PC-3 (cell line): Measurements from ENCODE around the gene SUN1. TPM values are rescaled to one million over a fixed set of nuclear protein-coding genes. Genes with fewer than 3 reads are reported as not detected.

Experiments used
- ATAC-seq: fragments of 200-7000 bp; cut with Tn5 transposase; 2 replicates; pipeline ENCODE4 v1.9.1; 2020; ENCODE audit warnings: mild to moderate bottlenecking, moderate library complexity
- BruUV-seq: library from RNA; stranded (reverse); fragments of 400-500 nt; replicated peaks from 2 replicates; lab custom pipeline; 2021; lab: Mats Ljungman, UMichigan
- CTCF ChIA-PET: fragments of 300-600 bp; sonication (Branson Sonifier 250); formaldehyde crosslinking; loops from one replicate; lab custom pipeline; 2022; ENCODE audit warnings: antibody characterized with exemption; lab: Charles Lee
- POLR2A ChIA-PET: fragments of 300-600 bp; sonication (Branson Sonifier 250); formaldehyde crosslinking; loops from one replicate; lab custom pipeline; 2022; ENCODE audit warnings: antibody characterized with exemption; ENCODE audit not compliant: unreplicated experiment; lab: Charles Lee
- DNase-seq: peaks from one replicate; pipeline ENCODE4 v3.0.0-alpha.2; 2015
- H2AFZ ChIP-seq: fragments of 300-600 bp; sonication (generic); 2 replicates; pipeline ENCODE4 v1.6.0; 2016; ENCODE audit warnings: antibody characterized with exemption, low read length
- H3F3A ChIP-seq: fragments of 300-600 bp; sonication (generic); one replicate; pipeline ENCODE4 v1.6.0; 2017; ENCODE audit warnings: antibody characterized with exemption, low read length, control low read depth, mild to moderate bottlenecking; ENCODE audit not compliant: unreplicated experiment
- H3K27ac ChIP-seq: fragments of 300-600 bp; sonication (generic); 2 replicates; pipeline ENCODE4 v1.5.1; 2016; ENCODE audit warnings: mild to moderate bottlenecking, low read length
- H3K27me3 ChIP-seq: fragments of 300-600 bp; sonication (generic); 2 replicates; pipeline ENCODE4 v1.6.1; 2016; ENCODE audit warnings: low read length, mixed read lengths
- H3K36me3 ChIP-seq: fragments of 300-600 bp; sonication (generic); 2 replicates; pipeline ENCODE4 v1.6.1; 2016; ENCODE audit warnings: low read depth, mixed run types, low read length, mixed read lengths
- H3K4me1 ChIP-seq: fragments of 300-600 bp; sonication (generic); 2 replicates; pipeline ENCODE4 v1.5.1; 2016; ENCODE audit warnings: low read length; ENCODE audit not compliant: insufficient read depth
- H3K4me2 ChIP-seq: fragments of 300-600 bp; sonication (generic); 2 replicates; pipeline ENCODE4 v1.6.0; 2016; ENCODE audit warnings: low read length
- H3K4me3 ChIP-seq: fragments of 300-600 bp; sonication (generic); 2 replicates; pipeline ENCODE4 v1.5.1; 2016; ENCODE audit warnings: mild to moderate bottlenecking, low read length, mixed read lengths
- H3K79me2 ChIP-seq: fragments of 300-600 bp; sonication (generic); 2 replicates; pipeline ENCODE4 v1.6.1; 2017; ENCODE audit warnings: low read length, mixed read lengths
- H3K9ac ChIP-seq: fragments of 300-600 bp; sonication (generic); 2 replicates; pipeline ENCODE4 v1.6.0; 2016; ENCODE audit warnings: mild to moderate bottlenecking, low read length
- H3K9me2 ChIP-seq: fragments of 300-600 bp; sonication (generic); replicated peaks from 2 replicates; pipeline ENCODE4 v1.6.1; 2016; ENCODE audit warnings: mixed run types, low read length, mixed read lengths
- H3K9me3 ChIP-seq: fragments of 300-600 bp; sonication (generic); 2 replicates; pipeline ENCODE4 v1.6.1; 2016; ENCODE audit warnings: low read length, mixed read lengths
- H4K20me1 ChIP-seq: fragments of 300-600 bp; sonication (generic); 2 replicates; pipeline ENCODE4 v1.6.1; 2016; ENCODE audit warnings: low read length, mixed read lengths
- CTCF ChIP-seq: fragments of 300-600 bp; sonication (generic); conservative IDR thresholded peaks from 2 replicates; pipeline ENCODE4 v1.5.1; 2017; ENCODE audit warnings: antibody characterized with exemption, low read depth, mild to moderate bottlenecking, low read length
- EZH2 ChIP-seq: fragments of 300-600 bp; sonication (generic); IDR thresholded peaks from one replicate; pipeline ENCODE4 v1.6.1; 2017; ENCODE audit warnings: antibody characterized with exemption, mild to moderate bottlenecking, low read length; ENCODE audit not compliant: unreplicated experiment
- EZH2phosphoT487 ChIP-seq: fragments of 300-600 bp; sonication (generic); IDR thresholded peaks from 2 replicates; pipeline ENCODE4 v1.6.1; 2018; ENCODE audit warnings: mild to moderate bottlenecking, antibody characterized with exemption, low read length, borderline replicate concordance
- intact Hi-C: fragments of 100-400 bp; cut with micrococcal nuclease; formaldehyde crosslinking; loops from 2 replicates; pipeline ENCODE4 v1.9.0; 2023
- total RNA-seq: library from RNA; depleted of rRNA; stranded (reverse); fragments of >200 nt; gene quantifications from 2 replicates; pipeline ENCODE4 v1.2.3, GENCODE V29; 2014

SUN1 gene
- total RNA-seq, 1 experiment from 2014 or later, result 92.5 TPM

GRCh38 chr7:783556-784490 lies 48.5 kb upstream of the SUN1 start:
- H3K27me3 ChIP-seq, result no peaks in the 10 kb centered on the region
- no peaks in the 10 kb centered on the region for H3K9me2 ChIP-seq
- no peak overlapping the region for H3K4me2 ChIP-seq
- DNase-seq (no peak), ATAC-seq (no peak)
- H3K27ac ChIP-seq, result no peak overlapping the region
- no peak overlapping the region for H3K4me3 ChIP-seq
- H3K9me3 ChIP-seq, result no peaks in the 10 kb centered on the region
- no peak for TF ChIP-seq EZH2phosphoT487
- TF ChIP-seq CTCF, result no peak
- CTCF ChIA-PET, result no interaction called here
- H4K20me1 ChIP-seq, result no peaks in the 10 kb centered on the region
- intact Hi-C loops, result no loop called here
- H3K9ac ChIP-seq, result no peak overlapping the region
- peaks cover 7% of the 10 kb centered on the region for H3K36me3 ChIP-seq
- no TSS peak for BruUV-seq
- H3F3A ChIP-seq, result peaks cover 4% of the 10 kb centered on the region
- H3K4me1 ChIP-seq, result no peaks in the 10 kb centered on the region
- no peak overlapping the region for H2AFZ ChIP-seq
- POLR2A ChIA-PET, result no interaction called here
- H3K79me2 ChIP-seq, result no peaks in the 10 kb centered on the region

- intact Hi-C loops, result no loop called here
- no peak overlapping the region for H3K9ac ChIP-seq
- peaks cover 4% of the 10 kb centered on the region for H3F3A ChIP-seq
- H3K27ac ChIP-seq, result no peak overlapping the region
- H3K9me2 ChIP-seq, result no peaks in the 10 kb centered on the region
- no peaks in the 10 kb centered on the region for H3K9me3 ChIP-seq
- no peak overlapping the region for H3K4me3 ChIP-seq
- no peak overlapping the region for H3K4me2 ChIP-seq
- no peaks in the 10 kb centered on the region for H4K20me1 ChIP-seq
- no TSS peak for BruUV-seq
- TF ChIP-seq EZH2phosphoT487, result no peak
- TF ChIP-seq CTCF, result no peak
- TF ChIP-seq EZH2, result no peak
- H3K36me3 ChIP-seq, result peaks cover 7% of the 10 kb centered on the region
- no peaks in the 10 kb centered on the region for H3K4me1 ChIP-seq
- H3K79me2 ChIP-seq, result no peaks in the 10 kb centered on the region
- no peak for DNase-seq
- no peak for ATAC-seq
- POLR2A ChIA-PET, result no interaction called here
- H3K27me3 ChIP-seq, result no peaks in the 10 kb centered on the region
- no peak overlapping the region for H2AFZ ChIP-seq
- CTCF ChIA-PET, result no interaction called here
These were observed 47.3 kb upstream of the SUN1 start for GRCh38 chr7:784971-785370.

GRCh38 chr7:785416-785815 lies 46.9 kb upstream of the SUN1 start:
- no peak overlapping the region for H3K9ac ChIP-seq
- ChIA-PET POLR2A (interaction anchor here (0.5 kb wide), 1 partner anchor 117 kb away, joined by 3 read pairs; no protein-coding TSS in a partner anchor), CTCF (no interaction called here)
- H3F3A ChIP-seq, result peaks cover 4% of the 10 kb centered on the region
- BruUV-seq, result no TSS peak
- H3K27me3 ChIP-seq, result no peaks in the 10 kb centered on the region
- no peaks in the 10 kb centered on the region for H3K4me1 ChIP-seq
- TF ChIP-seq CTCF (no peak), EZH2phosphoT487 (no peak), EZH2 (no peak)
- no peak overlapping the region for H3K4me3 ChIP-seq
- no peak for DNase-seq
- H3K27ac ChIP-seq, result no peak overlapping the region
- no peaks in the 10 kb centered on the region for H3K79me2 ChIP-seq
- no peak for ATAC-seq
- H3K9me3 ChIP-seq, result no peaks in the 10 kb centered on the region
- no peak overlapping the region for H2AFZ ChIP-seq
- peaks cover 7% of the 10 kb centered on the region for H3K36me3 ChIP-seq
- H4K20me1 ChIP-seq, result no peaks in the 10 kb centered on the region
- no peaks in the 10 kb centered on the region for H3K9me2 ChIP-seq
- intact Hi-C loops, result no loop called here
- no peak overlapping the region for H3K4me2 ChIP-seq
